PC-3 (cell line): Measurements from ENCODE around the gene HEPACAM2. TPM values are rescaled to one million over a fixed set of nuclear protein-coding genes. Genes with fewer than 3 reads are reported as not detected.

ENCODE experiments used
- ATAC-seq: fragments of 200-7000 bp; cut with Tn5 transposase; 2 replicates; pipeline ENCODE4 v1.9.1; 2020; ENCODE audit warnings: mild to moderate bottlenecking, moderate library complexity
- BruUV-seq: library from RNA; stranded (reverse); fragments of 400-500 nt; replicated peaks from 2 replicates; lab custom pipeline; 2021; lab: Mats Ljungman, UMichigan
- CTCF ChIA-PET: fragments of 300-600 bp; sonication (Branson Sonifier 250); formaldehyde crosslinking; loops from one replicate; lab custom pipeline; 2022; ENCODE audit warnings: antibody characterized with exemption; lab: Charles Lee
- POLR2A ChIA-PET: fragments of 300-600 bp; sonication (Branson Sonifier 250); formaldehyde crosslinking; loops from one replicate; lab custom pipeline; 2022; ENCODE audit warnings: antibody characterized with exemption; ENCODE audit not compliant: unreplicated experiment; lab: Charles Lee
- DNase-seq: peaks from one replicate; pipeline ENCODE4 v3.0.0-alpha.2; 2015
- H2AFZ ChIP-seq: fragments of 300-600 bp; sonication (generic); 2 replicates; pipeline ENCODE4 v1.6.0; 2016; ENCODE audit warnings: antibody characterized with exemption, low read length
- H3F3A ChIP-seq: fragments of 300-600 bp; sonication (generic); one replicate; pipeline ENCODE4 v1.6.0; 2017; ENCODE audit warnings: antibody characterized with exemption, low read length, control low read depth, mild to moderate bottlenecking; ENCODE audit not compliant: unreplicated experiment
- H3K27ac ChIP-seq: fragments of 300-600 bp; sonication (generic); 2 replicates; pipeline ENCODE4 v1.5.1; 2016; ENCODE audit warnings: mild to moderate bottlenecking, low read length
- H3K27me3 ChIP-seq: fragments of 300-600 bp; sonication (generic); 2 replicates; pipeline ENCODE4 v1.6.1; 2016; ENCODE audit warnings: low read length, mixed read lengths
- H3K36me3 ChIP-seq: fragments of 300-600 bp; sonication (generic); 2 replicates; pipeline ENCODE4 v1.6.1; 2016; ENCODE audit warnings: low read depth, mixed run types, low read length, mixed read lengths
- H3K4me1 ChIP-seq: fragments of 300-600 bp; sonication (generic); 2 replicates; pipeline ENCODE4 v1.5.1; 2016; ENCODE audit warnings: low read length; ENCODE audit not compliant: insufficient read depth
- H3K4me2 ChIP-seq: fragments of 300-600 bp; sonication (generic); 2 replicates; pipeline ENCODE4 v1.6.0; 2016; ENCODE audit warnings: low read length
- H3K4me3 ChIP-seq: fragments of 300-600 bp; sonication (generic); 2 replicates; pipeline ENCODE4 v1.5.1; 2016; ENCODE audit warnings: mild to moderate bottlenecking, low read length, mixed read lengths
- H3K79me2 ChIP-seq: fragments of 300-600 bp; sonication (generic); 2 replicates; pipeline ENCODE4 v1.6.1; 2017; ENCODE audit warnings: low read length, mixed read lengths
- H3K9ac ChIP-seq: fragments of 300-600 bp; sonication (generic); 2 replicates; pipeline ENCODE4 v1.6.0; 2016; ENCODE audit warnings: mild to moderate bottlenecking, low read length
- H3K9me2 ChIP-seq: fragments of 300-600 bp; sonication (generic); replicated peaks from 2 replicates; pipeline ENCODE4 v1.6.1; 2016; ENCODE audit warnings: mixed run types, low read length, mixed read lengths
- H3K9me3 ChIP-seq: fragments of 300-600 bp; sonication (generic); 2 replicates; pipeline ENCODE4 v1.6.1; 2016; ENCODE audit warnings: low read length, mixed read lengths
- H4K20me1 ChIP-seq: fragments of 300-600 bp; sonication (generic); 2 replicates; pipeline ENCODE4 v1.6.1; 2016; ENCODE audit warnings: low read length, mixed read lengths
- EZH2 ChIP-seq: fragments of 300-600 bp; sonication (generic); IDR thresholded peaks from one replicate; pipeline ENCODE4 v1.6.1; 2017; ENCODE audit warnings: antibody characterized with exemption, mild to moderate bottlenecking, low read length; ENCODE audit not compliant: unreplicated experiment
- EZH2phosphoT487 ChIP-seq: fragments of 300-600 bp; sonication (generic); IDR thresholded peaks from 2 replicates; pipeline ENCODE4 v1.6.1; 2018; ENCODE audit warnings: mild to moderate bottlenecking, antibody characterized with exemption, low read length, borderline replicate concordance
- intact Hi-C: fragments of 100-400 bp; cut with micrococcal nuclease; formaldehyde crosslinking; loops from 2 replicates; pipeline ENCODE4 v1.9.0; 2023
- total RNA-seq: library from RNA; depleted of rRNA; stranded (reverse); fragments of >200 nt; gene quantifications from 2 replicates; pipeline ENCODE4 v1.2.3, GENCODE V29; 2014
- TF ChIP-seq, protein P1 (sequence below): fragments of 300-600 bp; sonication (generic); conservative IDR thresholded peaks from 2 replicates; pipeline ENCODE4 v1.5.1; 2017; ENCODE audit warnings: antibody characterized with exemption, low read depth, mild to moderate bottlenecking, low read length

The HEPACAM2 gene
- total RNA-seq, 1 experiment from 2014 or later: not detected

DNA sequence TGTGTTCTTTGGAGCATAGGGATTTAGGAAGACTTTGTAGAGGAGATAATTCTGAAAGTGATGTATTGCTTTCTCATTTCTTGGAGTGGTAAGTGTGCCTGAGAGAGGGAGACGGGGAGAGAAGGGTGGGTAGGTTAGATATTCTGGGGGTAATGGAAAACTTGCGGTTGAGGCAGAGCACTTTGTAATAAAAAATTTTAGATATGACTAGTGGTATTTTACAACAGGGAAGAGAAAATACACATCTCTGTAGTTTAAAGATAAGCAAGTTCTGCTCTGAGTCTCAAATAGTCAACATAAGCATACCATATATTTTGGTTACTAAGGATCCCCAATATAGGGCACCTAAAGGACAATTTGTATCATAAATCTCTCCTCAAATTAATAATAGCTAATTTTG is 12.5 kb upstream of the HEPACAM2 start:
- H3K4me2 ChIP-seq: no peak overlapping the region
- no peaks in the 10 kb centered on the region for H3K27me3 ChIP-seq
- no peak overlapping the region for H2AFZ ChIP-seq
- POLR2A ChIA-PET: no interaction called here
- H3K36me3 ChIP-seq: no peaks in the 10 kb centered on the region; the same call in 1 of the 2 replicates
- H4K20me1 ChIP-seq: no peaks in the 10 kb centered on the region
- intact Hi-C loops: loop anchor here (10.0 kb wide), 1 partner anchor 404 kb away; the partner anchor contains the start of gene CDK6
- peaks cover 38% of the 10 kb centered on the region for H3K79me2 ChIP-seq
- no peak for DNase-seq
- H3F3A ChIP-seq: no peaks in the 10 kb centered on the region
- no peak overlapping the region for H3K9ac ChIP-seq
- CTCF ChIA-PET: no interaction called here
- no peak overlapping the region for H3K4me3 ChIP-seq
- no peak for ATAC-seq
- no peak overlapping the region for H3K27ac ChIP-seq
- BruUV-seq: no TSS peak
- no peaks in the 10 kb centered on the region for H3K9me2 ChIP-seq
- TF ChIP-seq, protein P1, sequence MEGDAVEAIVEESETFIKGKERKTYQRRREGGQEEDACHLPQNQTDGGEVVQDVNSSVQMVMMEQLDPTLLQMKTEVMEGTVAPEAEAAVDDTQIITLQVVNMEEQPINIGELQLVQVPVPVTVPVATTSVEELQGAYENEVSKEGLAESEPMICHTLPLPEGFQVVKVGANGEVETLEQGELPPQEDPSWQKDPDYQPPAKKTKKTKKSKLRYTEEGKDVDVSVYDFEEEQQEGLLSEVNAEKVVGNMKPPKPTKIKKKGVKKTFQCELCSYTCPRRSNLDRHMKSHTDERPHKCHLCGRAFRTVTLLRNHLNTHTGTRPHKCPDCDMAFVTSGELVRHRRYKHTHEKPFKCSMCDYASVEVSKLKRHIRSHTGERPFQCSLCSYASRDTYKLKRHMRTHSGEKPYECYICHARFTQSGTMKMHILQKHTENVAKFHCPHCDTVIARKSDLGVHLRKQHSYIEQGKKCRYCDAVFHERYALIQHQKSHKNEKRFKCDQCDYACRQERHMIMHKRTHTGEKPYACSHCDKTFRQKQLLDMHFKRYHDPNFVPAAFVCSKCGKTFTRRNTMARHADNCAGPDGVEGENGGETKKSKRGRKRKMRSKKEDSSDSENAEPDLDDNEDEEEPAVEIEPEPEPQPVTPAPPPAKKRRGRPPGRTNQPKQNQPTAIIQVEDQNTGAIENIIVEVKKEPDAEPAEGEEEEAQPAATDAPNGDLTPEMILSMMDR: no peak
- TF ChIP-seq EZH2phosphoT487 (no peak), EZH2 (no peak)
- H3K9me3 ChIP-seq: no peaks in the 10 kb centered on the region
- H3K4me1 ChIP-seq: no peaks in the 10 kb centered on the region

DNA sequence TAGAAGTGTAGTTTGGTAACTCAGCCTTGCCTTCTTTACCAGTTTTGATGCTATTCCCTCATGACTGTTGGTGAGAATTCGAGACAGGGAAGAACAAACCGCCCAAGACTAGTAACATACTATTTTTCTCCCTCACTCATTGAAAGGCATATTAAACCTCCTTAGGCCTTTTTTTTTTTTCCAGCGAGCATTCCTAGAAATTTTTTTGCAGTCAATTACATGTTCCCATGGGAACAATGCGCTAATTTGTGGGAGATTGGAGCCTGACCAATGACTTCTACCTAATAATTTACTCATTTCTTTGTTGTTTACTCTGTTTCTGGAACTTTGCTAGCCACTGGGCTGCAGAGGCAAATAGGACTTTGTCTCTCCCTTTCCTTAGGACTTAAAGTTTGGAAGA is 11.9 kb upstream of the HEPACAM2 start:
- ChIA-PET CTCF (no interaction called here), POLR2A (no interaction called here)
- Histone ChIP-seq H3K4me3 (no peak overlapping the region), H4K20me1 (no peaks in the 10 kb centered on the region), H3K9me2 (no peaks in the 10 kb centered on the region), H3K36me3 (no peaks in the 10 kb centered on the region; the same call in 1 of the 2 replicates), H3K27ac (no peak overlapping the region), H3K4me1 (peaks cover 2% of the 10 kb centered on the region), H3K27me3 (no peaks in the 10 kb centered on the region), H2AFZ (no peak overlapping the region), H3K9me3 (no peaks in the 10 kb centered on the region), H3K9ac (no peak overlapping the region), H3K4me2 (no peak overlapping the region), H3F3A (no peaks in the 10 kb centered on the region), H3K79me2 (peaks cover 45% of the 10 kb centered on the region)
- no peak for TF ChIP-seq EZH2
- TF ChIP-seq EZH2phosphoT487: no peak
- TF ChIP-seq, protein P1: no peak
- intact Hi-C loops: loop anchor here (10.0 kb wide), 1 partner anchor 403 kb away; the partner anchor contains the start of gene CDK6
- no TSS peak for BruUV-seq
- ATAC-seq (no peak), DNase-seq (no peak)

DNA sequence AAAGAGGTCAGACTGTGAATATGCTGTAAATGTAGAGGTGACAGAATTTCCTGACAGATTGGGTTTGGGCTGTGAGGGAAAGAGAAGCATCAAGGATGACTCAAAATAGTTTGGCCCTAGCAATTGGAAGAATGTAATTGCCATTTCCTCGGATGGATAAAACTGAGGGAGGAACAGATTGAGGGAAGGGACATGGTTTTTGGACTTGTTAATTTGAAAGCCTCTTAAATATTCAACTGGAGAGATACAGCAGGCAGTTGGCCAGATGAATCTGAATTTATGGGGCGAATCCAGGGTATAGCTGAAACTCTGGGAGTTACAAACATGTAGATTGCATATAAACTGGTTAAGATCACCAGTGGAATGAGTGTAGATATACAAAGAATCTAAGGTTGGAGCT is 9.3 kb upstream of the HEPACAM2 start:
- CTCF ChIA-PET: no interaction called here
- Histone ChIP-seq H3K4me2 (no peak overlapping the region), H3K9me2 (no peaks in the 10 kb centered on the region), H3K9me3 (no peaks in the 10 kb centered on the region), H3K27me3 (no peaks in the 10 kb centered on the region), H3K4me1 (peaks cover 15% of the 10 kb centered on the region), H3K36me3 (no peaks in the 10 kb centered on the region; the same call in 1 of the 2 replicates), H2AFZ (no peak overlapping the region), H3K4me3 (no peak overlapping the region), H3K27ac (no peak overlapping the region), H3K9ac (no peak overlapping the region), H3F3A (no peaks in the 10 kb centered on the region), H4K20me1 (no peaks in the 10 kb centered on the region), H3K79me2 (peaks cover 54% of the 10 kb centered on the region)
- ATAC-seq: no peak
- no peak for DNase-seq
- intact Hi-C loops: loop anchor here (10.0 kb wide), 1 partner anchor 401 kb away; the partner anchor contains the start of gene CDK6
- TF ChIP-seq, protein P1: no peak
- TF ChIP-seq EZH2phosphoT487 (no peak), EZH2 (no peak)
- no TSS peak for BruUV-seq
- POLR2A ChIA-PET: no interaction called here
